GM19395 (cell line): Measurements from ENCODE around the gene TBKBP1.

Experiments used
- ATAC-seq: cut with Tn5 transposase; IDR thresholded peaks from one replicate; pipeline ENCODE4 v1.9.1; 2021; ENCODE audit warnings: mild to moderate bottlenecking, moderate library complexity; ENCODE audit not compliant: unreplicated experiment

Gene TBKBP1

DNA sequence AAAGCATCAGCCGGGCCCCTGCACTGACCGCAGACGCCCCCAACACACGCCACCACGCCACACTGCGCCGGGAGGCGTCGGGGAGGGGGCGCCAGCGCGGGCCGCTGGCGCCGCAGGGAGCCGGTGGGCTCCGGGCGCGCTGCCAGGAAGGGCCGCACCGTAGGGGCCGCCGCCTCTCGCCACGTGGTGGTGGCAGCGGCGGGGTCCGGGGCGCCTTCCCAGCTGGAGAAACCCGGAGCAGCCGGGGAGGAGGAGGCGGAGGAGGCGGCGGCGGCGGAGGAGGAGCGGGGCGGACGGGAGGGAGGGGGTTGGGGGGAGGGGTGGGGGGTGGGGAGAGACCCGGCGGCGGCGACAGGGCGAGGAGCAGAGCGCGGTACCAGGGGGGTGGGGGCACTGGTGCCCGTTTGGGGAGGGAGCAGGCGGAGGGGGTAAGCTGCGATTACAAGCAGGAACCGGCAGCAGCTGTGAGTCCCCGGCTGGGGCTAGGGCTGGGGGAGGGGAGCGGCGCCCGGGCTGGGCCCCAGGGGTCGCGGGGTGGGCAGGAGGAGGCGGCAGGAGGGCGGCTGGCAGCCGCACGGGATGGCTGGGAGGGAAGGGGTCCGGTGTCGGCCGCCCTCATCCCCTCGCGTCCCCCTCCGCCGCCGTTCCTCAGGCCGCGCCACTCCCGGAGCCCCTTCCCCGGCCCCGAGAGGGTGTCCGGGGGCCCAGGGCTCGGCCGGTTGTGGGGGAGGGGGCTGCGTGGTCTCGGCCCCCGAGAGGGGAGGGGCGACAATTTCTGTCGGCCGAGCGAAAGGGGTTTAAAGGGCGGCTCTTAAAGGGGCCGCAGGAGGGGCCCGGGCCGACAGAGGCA is at the start of gene TBKBP1:
Gene TBKBP1, plus strand, starts transcription at position 431 of the 850 bp plus-strand sequence. CDS start 1,952 bp downstream, outside the sequence.
- ATAC-seq, result no peak

DNA sequence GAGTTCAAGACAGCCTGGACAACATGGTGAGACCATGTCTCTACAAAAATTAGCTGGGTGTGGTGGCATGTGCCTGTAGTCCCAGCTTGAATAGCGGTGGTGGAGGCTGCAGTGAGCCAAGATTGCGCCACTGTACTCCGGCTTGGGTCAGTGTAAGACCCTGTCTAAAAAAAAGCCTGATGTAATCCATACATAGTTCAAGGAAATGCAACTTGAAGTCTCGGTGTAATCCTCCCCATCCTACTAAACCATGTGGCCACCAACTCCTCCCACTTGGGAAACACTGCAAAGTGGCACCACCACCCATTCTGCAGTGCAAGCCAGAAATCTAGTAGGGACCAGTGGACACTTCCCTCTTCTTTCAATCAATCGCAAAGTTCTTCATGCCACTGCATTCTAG is 49.6 kb upstream of the TBKBP1 start:
- ATAC-seq, result no peak

GRCh38 chr17:47649153-47649971 is 44.6 kb upstream of the TBKBP1 start, which contains the start of gene KPNB1:
Gene KPNB1, plus strand, starts transcription at chr17:47649919. Its CDS starts 326 bp downstream, at chr17:47650245.
- ATAC-seq, result peak; percentile 87

DNA sequence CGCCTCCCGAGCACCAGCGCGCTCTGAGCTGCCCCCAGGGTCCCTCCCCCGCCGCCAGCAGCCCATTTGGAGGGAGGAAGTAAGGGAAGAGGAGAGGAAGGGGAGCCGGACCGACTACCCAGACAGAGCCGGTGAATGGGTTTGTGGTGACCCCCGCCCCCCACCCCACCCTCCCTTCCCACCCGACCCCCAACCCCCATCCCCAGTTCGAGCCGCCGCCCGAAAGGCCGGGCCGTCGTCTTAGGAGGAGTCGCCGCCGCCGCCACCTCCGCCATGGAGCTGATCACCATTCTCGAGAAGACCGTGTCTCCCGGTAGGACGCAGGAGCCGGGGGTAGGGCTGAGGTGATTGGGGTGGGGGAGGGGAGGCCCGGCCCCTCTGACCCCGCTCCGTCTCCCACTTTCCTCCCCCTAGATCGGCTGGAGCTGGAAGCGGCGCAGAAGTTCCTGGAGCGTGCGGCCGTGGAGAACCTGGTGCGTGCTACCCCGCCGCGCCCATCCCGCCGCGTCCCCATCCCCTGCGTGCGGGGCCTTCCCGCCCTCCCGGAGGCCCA is 43.9 kb upstream of the TBKBP1 start:
- no peak for ATAC-seq

DNA sequence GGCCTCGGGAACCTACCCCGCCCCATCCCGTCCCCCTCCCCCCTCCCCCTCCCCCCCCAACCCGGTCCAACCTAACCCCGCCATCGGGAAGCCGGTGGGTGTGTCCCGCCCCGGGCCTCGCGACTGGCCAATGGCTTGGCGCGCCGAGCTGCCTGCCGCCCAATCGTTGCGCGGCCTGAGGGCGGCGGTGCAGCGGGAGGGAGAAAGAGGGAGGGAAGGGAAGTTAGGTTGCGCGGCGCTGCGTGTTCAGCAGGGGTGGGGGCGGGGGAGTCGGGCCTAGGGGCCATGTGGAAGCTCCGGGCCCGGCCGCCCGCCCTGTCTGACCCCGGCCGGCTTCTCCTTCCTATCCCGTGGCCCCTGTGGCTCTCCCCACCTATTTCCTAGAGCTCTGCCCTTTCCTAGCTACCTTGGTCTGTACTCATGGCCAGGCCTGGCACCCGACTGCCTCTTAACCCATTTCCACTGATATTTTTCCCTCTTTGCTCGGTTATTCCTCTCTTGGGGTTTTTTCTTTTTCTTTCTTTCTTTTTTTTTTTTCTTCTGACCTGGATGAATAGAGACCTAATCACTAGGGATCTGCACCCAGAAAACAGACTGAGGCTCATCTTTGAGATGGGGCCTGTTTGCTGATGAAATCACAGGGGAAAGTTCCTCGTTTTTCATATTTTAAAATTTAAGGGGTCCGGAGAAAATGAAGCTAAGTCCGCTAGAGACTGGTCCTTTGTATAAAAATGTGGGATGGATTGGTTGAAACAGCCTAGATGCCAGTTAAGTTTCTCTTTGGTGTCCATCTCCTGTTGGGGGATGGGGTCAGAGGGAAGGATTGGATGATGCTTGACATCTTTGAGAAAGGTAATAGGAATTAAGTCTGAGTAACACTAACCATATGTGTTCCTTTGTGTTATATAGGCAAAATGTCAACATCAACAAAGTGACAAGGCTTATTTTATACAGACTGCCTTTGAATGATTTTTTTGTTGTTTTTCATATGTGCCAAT is 43.1 kb upstream of the TBKBP1 start:
- ATAC-seq, result peak; percentile 44

DNA sequence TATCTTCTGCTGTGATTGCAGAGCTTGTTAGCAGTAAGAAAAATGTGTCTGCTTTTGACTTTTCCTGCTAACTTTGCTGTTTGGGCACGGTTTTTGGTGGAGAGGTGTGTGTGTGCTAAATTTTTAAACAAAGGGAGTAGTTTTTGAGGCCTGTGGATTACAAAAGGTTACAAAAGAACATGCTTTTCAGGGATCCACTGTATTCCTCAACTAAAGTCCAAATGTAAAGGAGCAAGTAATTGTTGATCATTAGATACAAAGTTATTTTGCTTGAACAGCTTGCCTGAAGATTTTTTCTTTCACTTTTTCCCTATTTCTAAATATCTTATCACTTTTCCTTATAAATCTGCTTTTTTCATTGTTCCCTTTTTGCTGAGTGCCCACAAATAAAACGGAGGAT is 42.3 kb upstream of the TBKBP1 start:
- ATAC-seq, result no peak

- ATAC-seq, result no peak
Measured at GRCh38 chr17:47652570-47652969, 41.4 kb upstream of the TBKBP1 start.

- no peak for ATAC-seq
Measured at GRCh38 chr17:47653442-47653841, 40.5 kb upstream of the TBKBP1 start.

DNA sequence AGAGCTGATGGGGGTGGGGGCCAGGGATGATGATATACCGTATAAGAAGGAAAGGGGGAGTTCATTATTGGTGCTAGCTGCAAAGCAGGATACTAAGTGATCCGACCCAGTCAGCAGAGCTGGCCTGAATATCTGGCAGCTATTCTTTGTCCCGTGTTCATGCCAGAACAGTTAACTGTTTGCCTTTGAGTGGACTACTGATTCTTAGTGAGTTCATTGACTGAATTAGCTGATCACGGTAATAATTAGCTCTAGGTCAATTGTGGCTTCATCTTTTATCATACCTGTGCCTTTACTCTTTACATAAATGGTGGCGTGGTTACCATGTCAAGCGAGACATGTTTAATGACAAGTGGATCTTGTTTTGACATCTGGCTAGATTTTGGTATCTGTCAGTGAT is 39.0 kb upstream of the TBKBP1 start:
- no peak for ATAC-seq

GRCh38 chr17:47660064-47660492 is 33.9 kb upstream of the TBKBP1 start:
- ATAC-seq, result peak; percentile 63

GRCh38 chr17:47663912-47664623 is 29.9 kb upstream of the TBKBP1 start:
- ATAC-seq, result no peak

- ATAC-seq, result no peak
Measured at GRCh38 chr17:47664624-47664941, 29.4 kb upstream of the TBKBP1 start.

GRCh38 chr17:47665655-47666054 is 28.3 kb upstream of the TBKBP1 start:
- ATAC-seq, result no peak

DNA sequence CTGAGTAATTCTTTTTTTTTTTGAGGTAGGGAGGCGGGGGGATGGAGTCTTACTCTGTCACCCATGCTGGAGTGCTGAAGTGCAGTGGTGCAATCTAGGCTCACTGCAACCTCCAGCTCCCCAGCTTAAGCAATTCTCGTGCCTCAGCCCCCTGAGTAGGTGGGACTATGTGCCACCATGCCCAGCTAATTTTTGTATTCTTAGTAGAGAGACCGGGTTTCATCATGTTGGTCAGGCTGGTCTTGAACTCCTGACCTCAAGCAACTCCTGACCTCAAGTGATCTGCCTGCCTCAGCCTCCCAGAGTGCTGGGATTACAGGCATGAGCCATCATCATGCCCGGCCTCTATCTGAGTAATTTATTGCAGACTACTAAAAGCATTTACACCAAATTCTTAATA is 24.9 kb upstream of the TBKBP1 start:
- no peak for ATAC-seq

GRCh38 chr17:47670064-47670463 is 23.9 kb upstream of the TBKBP1 start:
- ATAC-seq, result no peak

DNA sequence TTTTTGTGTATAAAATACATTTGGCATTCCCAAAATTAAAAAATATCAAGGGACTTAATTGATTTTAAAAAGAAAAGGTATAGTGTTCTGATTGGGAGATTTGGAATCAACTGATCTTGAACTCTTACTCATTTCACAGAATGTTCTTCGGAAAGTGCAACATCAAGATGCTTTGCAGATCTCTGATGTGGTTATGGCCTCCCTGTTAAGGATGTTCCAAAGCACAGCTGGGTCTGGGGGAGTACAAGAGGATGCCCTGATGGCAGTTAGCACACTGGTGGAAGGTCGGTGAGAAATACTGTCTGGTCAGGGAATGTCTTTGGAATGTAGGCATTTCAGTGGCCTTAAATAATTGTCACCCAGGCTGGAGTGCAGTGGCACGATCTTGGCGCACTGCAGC is 19.5 kb upstream of the TBKBP1 start:
- ATAC-seq, result no peak

DNA sequence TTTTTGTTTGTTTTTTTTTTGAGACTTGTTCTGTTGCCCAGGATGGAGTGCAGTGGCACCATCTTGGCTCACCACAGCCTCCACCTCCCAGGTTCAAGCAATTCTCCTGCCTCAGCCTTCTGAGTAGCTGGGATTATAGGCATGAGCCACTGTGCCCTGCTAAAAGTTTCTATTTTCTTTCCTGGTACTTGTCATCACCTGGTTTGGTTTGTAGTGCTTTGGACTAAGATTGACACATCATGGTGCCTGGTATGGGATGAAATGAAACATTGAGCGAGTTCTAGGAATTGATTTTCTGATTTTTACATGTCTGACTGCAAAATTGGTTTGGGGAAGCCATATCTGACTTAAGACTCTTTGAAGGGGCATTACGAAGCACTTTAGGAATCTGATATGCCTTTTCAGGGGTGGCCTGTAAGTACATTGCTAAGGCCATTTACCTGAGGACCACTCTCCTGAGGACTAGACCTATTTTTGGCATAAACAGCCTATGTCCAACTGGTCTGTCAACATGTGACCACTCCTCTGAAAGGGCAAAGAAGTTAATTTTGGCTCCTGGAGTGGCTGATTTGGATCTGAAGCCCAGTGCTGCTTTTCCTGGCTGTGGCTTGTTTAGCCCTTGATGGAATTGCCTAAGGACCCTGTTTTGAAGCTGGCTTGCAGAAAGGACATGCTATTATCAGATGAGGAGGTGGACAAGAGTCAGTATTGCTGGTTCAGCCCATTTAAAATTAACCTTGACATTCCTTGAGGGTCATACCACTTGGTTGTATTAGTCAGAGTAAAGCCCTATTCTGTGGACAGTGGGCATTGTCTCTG is 18.4 kb upstream of the TBKBP1 start:
- ATAC-seq, result no peak

DNA sequence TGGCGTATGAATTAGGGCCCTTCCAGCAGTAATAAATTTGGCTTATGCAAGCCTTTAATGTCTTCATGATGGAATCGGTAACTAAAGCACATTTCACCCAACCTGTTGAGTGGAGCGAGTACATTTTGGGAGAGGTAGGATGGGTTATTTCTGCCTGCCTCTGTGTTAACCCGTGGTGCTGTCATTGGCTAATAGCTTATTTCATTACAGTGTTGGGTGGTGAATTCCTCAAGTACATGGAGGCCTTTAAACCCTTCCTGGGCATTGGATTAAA is 17.8 kb upstream of the TBKBP1 start:
- ATAC-seq, result no peak

GRCh38 chr17:47676510-47677165 is 17.3 kb upstream of the TBKBP1 start:
- ATAC-seq, result no peak
